ENCODE results near the gene SNTA1.

SNTA1 gene

DNA sequence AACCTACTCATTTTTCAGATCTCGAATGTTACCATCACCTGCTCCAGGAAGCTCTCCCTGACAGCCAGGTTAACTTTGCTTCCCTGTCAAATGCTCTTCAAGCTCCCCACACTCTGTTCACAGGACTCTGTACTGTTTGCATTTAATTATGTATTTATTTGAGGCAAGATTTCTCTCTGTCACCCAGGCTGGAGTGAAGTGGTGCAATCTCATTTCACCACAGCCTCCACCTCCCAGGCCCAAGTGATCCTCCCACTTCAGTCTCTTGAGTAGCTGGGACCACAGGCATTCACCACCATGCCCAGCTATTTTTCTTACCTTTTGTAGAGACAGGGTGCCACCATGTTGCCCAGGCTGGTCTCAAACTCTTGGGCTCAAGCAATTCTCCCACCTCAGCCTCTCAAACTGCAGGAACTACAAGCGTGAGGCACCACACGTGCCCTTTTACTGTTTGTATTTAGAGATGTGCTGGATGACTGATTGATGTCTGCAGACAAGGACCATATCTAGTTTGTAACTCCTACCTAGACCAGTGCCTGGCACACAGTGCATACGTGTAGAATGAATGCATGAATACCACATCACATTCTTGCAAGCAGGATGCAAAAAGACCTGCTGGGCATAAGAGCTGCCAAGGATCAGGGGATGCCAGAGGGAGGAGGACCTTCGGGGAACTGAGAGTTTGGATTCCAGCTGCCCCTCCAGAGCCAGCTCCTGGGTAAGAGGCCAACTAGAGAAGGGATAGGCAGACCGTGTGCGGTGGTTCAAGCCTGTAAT lies 30.7 kb upstream of the SNTA1 start:
- Histone ChIP-seq H3K27ac (replicated peaks) (no peak overlapping the region), H3K4me3 (replicated peaks; ENCODE audit: insufficient read depth, low read length) (no peak overlapping the region), H3K27me3 (ENCODE audit: insufficient read depth, poor library complexity, severe bottlenecking) (no peaks in the 10 kb centered on the region)
- peak in 1 of 2 experiments; percentile 42 for DNase-seq (ENCODE audit: low read depth in 1 of 2, low spot score in 1 of 2)
- TF ChIP-seq SPI1 (IDR thresholded peaks at IDR 0.05; ENCODE audit: borderline replicate concordance, low read depth) = no peak
- TF ChIP-seq GABPA (IDR thresholded peaks at IDR 0.05; ENCODE audit: low read depth) = no peak
- no peak for TF ChIP-seq POLR2AphosphoS5 (IDR thresholded peaks at IDR 0.05; ENCODE audit: low read depth)
- TF ChIP-seq, protein P1, sequence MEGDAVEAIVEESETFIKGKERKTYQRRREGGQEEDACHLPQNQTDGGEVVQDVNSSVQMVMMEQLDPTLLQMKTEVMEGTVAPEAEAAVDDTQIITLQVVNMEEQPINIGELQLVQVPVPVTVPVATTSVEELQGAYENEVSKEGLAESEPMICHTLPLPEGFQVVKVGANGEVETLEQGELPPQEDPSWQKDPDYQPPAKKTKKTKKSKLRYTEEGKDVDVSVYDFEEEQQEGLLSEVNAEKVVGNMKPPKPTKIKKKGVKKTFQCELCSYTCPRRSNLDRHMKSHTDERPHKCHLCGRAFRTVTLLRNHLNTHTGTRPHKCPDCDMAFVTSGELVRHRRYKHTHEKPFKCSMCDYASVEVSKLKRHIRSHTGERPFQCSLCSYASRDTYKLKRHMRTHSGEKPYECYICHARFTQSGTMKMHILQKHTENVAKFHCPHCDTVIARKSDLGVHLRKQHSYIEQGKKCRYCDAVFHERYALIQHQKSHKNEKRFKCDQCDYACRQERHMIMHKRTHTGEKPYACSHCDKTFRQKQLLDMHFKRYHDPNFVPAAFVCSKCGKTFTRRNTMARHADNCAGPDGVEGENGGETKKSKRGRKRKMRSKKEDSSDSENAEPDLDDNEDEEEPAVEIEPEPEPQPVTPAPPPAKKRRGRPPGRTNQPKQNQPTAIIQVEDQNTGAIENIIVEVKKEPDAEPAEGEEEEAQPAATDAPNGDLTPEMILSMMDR (IDR thresholded peaks at IDR 0.05; ENCODE audit: insufficient read depth, low read length) = no peak
- TF ChIP-seq, protein P2, sequence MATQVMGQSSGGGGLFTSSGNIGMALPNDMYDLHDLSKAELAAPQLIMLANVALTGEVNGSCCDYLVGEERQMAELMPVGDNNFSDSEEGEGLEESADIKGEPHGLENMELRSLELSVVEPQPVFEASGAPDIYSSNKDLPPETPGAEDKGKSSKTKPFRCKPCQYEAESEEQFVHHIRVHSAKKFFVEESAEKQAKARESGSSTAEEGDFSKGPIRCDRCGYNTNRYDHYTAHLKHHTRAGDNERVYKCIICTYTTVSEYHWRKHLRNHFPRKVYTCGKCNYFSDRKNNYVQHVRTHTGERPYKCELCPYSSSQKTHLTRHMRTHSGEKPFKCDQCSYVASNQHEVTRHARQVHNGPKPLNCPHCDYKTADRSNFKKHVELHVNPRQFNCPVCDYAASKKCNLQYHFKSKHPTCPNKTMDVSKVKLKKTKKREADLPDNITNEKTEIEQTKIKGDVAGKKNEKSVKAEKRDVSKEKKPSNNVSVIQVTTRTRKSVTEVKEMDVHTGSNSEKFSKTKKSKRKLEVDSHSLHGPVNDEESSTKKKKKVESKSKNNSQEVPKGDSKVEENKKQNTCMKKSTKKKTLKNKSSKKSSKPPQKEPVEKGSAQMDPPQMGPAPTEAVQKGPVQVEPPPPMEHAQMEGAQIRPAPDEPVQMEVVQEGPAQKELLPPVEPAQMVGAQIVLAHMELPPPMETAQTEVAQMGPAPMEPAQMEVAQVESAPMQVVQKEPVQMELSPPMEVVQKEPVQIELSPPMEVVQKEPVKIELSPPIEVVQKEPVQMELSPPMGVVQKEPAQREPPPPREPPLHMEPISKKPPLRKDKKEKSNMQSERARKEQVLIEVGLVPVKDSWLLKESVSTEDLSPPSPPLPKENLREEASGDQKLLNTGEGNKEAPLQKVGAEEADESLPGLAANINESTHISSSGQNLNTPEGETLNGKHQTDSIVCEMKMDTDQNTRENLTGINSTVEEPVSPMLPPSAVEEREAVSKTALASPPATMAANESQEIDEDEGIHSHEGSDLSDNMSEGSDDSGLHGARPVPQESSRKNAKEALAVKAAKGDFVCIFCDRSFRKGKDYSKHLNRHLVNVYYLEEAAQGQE (IDR thresholded peaks at IDR 0.05; ENCODE audit: insufficient replicate concordance, low read depth) = no peak

DNA sequence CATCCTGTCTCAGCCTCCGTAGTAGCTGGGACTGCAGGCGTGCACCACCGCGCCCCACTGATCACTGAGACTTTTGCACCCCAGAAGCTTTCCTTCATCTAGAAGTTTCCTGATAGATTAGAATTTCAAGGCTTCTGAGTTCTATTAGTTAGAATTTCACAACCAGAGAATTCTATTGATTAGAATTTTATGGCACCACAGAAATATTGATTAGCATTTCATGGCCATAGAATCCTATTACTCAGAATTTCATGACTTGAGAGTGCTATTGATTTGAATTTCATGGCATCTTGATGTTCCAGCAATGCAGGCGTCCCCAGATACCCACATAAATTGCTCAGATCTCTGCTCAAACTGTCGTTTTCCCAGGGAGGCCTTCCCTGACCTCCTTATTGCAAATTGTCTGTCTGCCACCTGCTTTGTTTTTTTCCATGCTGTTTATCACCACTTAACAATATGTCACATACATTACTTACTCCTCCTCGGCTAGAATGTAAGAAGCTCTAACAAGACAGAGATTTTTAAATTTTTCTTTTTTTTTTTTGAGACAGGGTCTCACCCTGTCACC lies 29.4 kb upstream of the SNTA1 start:
- no peak for DNase-seq (ENCODE audit: low read depth in 1 of 2, low spot score in 1 of 2)
- H3K27ac ChIP-seq (replicated peaks) = no peak overlapping the region
- H3K4me3 ChIP-seq (replicated peaks; ENCODE audit: insufficient read depth, low read length) = no peak overlapping the region
- H3K27me3 ChIP-seq (ENCODE audit: insufficient read depth, poor library complexity, severe bottlenecking) = no peaks in the 10 kb centered on the region
- no peak for TF ChIP-seq GABPA (IDR thresholded peaks at IDR 0.05; ENCODE audit: low read depth)
- TF ChIP-seq SPI1 (IDR thresholded peaks at IDR 0.05; ENCODE audit: borderline replicate concordance, low read depth) = no peak

DNA sequence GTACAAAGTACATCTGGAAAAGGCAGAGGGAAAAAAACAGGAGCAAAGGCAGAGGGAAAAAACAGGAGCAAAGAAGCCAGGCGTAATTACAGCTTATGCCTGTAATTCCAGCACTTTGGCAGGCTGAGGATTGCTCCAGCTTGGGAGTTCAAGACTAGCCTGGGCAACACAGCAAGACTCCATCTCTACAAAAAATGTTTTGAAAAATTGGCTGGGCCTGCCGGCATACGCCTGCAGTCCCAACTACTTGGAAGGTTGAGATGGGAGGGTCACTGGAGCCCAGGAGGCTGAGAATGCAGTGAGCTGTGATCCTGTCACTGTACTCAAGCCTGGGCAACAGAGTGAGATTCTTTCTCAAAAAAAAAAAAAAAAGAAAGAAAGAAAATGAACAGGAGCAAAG lies 27.3 kb upstream of the SNTA1 start:
- no peak for DNase-seq (ENCODE audit: low read depth in 1 of 2, low spot score in 1 of 2)
- Histone ChIP-seq H3K27me3 (ENCODE audit: insufficient read depth, poor library complexity, severe bottlenecking) (no peaks in the 10 kb centered on the region), H3K4me3 (replicated peaks; ENCODE audit: insufficient read depth, low read length) (no peak overlapping the region), H3K27ac (replicated peaks) (no peak overlapping the region)
- TF ChIP-seq, protein P2 (IDR thresholded peaks at IDR 0.05; ENCODE audit: insufficient replicate concordance, low read depth) = no peak
- TF ChIP-seq, protein P1 (IDR thresholded peaks at IDR 0.05; ENCODE audit: insufficient read depth, low read length) = no peak
- TF ChIP-seq GABPA (IDR thresholded peaks at IDR 0.05; ENCODE audit: low read depth) (no peak), POLR2AphosphoS5 (IDR thresholded peaks at IDR 0.05; ENCODE audit: low read depth) (no peak), SPI1 (IDR thresholded peaks at IDR 0.05; ENCODE audit: borderline replicate concordance, low read depth) (no peak)

DNA sequence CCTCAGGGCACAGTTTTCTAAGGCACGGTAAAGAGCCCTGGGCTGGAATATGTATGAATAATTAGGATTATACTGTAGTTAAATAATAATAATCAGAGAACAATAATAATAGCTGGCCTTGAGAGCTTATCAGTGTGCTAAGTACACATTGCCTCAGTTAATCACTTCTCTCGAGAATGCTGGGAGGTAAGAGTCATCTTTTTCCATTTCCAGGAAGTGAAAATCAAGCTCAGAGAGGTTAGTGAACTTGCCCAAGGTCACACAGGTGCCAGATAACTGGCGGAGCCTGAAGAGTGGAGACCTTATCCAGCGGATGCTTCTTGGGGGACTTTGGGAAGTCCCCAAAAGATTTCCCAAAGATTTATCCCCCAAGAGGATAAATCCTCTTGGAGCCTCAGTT lies 26.9 kb upstream of the SNTA1 start:
- no peak for DNase-seq (ENCODE audit: low read depth in 1 of 2, low spot score in 1 of 2)
- Histone ChIP-seq H3K4me3 (replicated peaks; ENCODE audit: insufficient read depth, low read length) (no peak overlapping the region), H3K27me3 (ENCODE audit: insufficient read depth, poor library complexity, severe bottlenecking) (no peaks in the 10 kb centered on the region), H3K27ac (replicated peaks) (no peak overlapping the region)
- TF ChIP-seq GABPA (IDR thresholded peaks at IDR 0.05; ENCODE audit: low read depth) (no peak), SPI1 (IDR thresholded peaks at IDR 0.05; ENCODE audit: borderline replicate concordance, low read depth) (no peak), POLR2AphosphoS5 (IDR thresholded peaks at IDR 0.05; ENCODE audit: low read depth) (no peak)
- TF ChIP-seq, protein P1 (IDR thresholded peaks at IDR 0.05; ENCODE audit: insufficient read depth, low read length) = no peak
- TF ChIP-seq, protein P2 (IDR thresholded peaks at IDR 0.05; ENCODE audit: insufficient replicate concordance, low read depth) = no peak

Data from HL-60 (cell line).